Smooth muscle cell (in vitro differentiated cells): ENCODE data around the gene FABP6. TPM values are rescaled to one million over a fixed set of nuclear protein-coding genes. Genes with fewer than 3 reads are reported as not detected.
"Not testable (repeated sequence)": the region's sequence is repeated elsewhere in the genome, so short reads cannot be mapped to it uniquely, and the experiment has no call there.

Source experiments
- DNase-seq: peaks from one replicate; lab custom pipeline; 2025; ENCODE audit not compliant: unreplicated experiment; lab: John Stamatoyannopoulos, UW
- H2AFZ ChIP-seq: fragments of 200-600 bp; sonication (generic); 2 replicates; pipeline ENCODE4 v1.6.0; 2016; ENCODE audit warnings: antibody characterized with exemption, low read depth, mild to moderate bottlenecking
- H3F3A ChIP-seq: fragments of 200-600 bp; sonication (generic); 2 replicates; pipeline ENCODE4 v1.6.0; 2017; ENCODE audit warnings: antibody characterized with exemption, low read depth
- H3K27ac ChIP-seq: fragments of 200-600 bp; sonication (generic); 2 replicates; pipeline ENCODE4 v1.5.1; 2016; ENCODE audit warnings: low read depth, mild to moderate bottlenecking
- H3K27me3 ChIP-seq: fragments of 200-600 bp; sonication (generic); 2 replicates; pipeline ENCODE4 v1.6.1; 2016; ENCODE audit warnings: low read depth, mild to moderate bottlenecking
- H3K36me3 ChIP-seq: fragments of 200-600 bp; sonication (generic); 2 replicates; pipeline ENCODE4 v1.5.1; 2016; ENCODE audit warnings: low read depth
- H3K4me1 ChIP-seq: fragments of 200-600 bp; sonication (generic); 2 replicates; pipeline ENCODE4 v1.5.1; 2016; ENCODE audit warnings: low read depth
- H3K4me2 ChIP-seq: fragments of 200-600 bp; sonication (generic); 2 replicates; pipeline ENCODE4 v1.6.0; 2016; ENCODE audit warnings: mild to moderate bottlenecking
- H3K4me3 ChIP-seq: fragments of 200-600 bp; sonication (generic); 2 replicates; pipeline ENCODE4 v1.5.1; 2016; ENCODE audit warnings: mild to moderate bottlenecking
- H3K79me2 ChIP-seq: fragments of 200-600 bp; sonication (generic); 2 replicates; pipeline ENCODE4 v1.6.0; 2016; ENCODE audit warnings: low read depth, mild to moderate bottlenecking
- H3K9ac ChIP-seq: fragments of 200-600 bp; sonication (generic); 2 replicates; pipeline ENCODE4 v1.6.0; 2016; ENCODE audit warnings: low read depth
- H3K9me3 ChIP-seq: fragments of 200-600 bp; sonication (generic); replicated peaks from 2 replicates; pipeline ENCODE4 v1.5.1; 2016; ENCODE audit warnings: low read depth
- H4K20me1 ChIP-seq: fragments of 200-600 bp; sonication (generic); 2 replicates; pipeline ENCODE4 v1.6.0; 2016; ENCODE audit warnings: low read depth
- WGBS: methylation state at CpG from one replicate; pipeline ENCODE4 v1.1.7; 2016; ENCODE audit warnings: low lambda C conversion rate; 5-methylcytosine and 5-hydroxymethylcytosine counted together
- polyA plus RNA-seq: library from polyadenylated mRNA; unstranded; fragments of >200 nt; fragmentation: Nextera tagmentation; extraction: Ambion mirVana; gene quantifications from 2 replicates; pipeline ENCODE4 v1.2.1, GENCODE V29; 2016
- total RNA-seq: library from RNA; depleted of rRNA; stranded (reverse); fragments of >200 nt; gene quantifications from 2 replicates; pipeline ENCODE4 v1.2.3, GENCODE V29; 2014
- TF ChIP-seq, protein P1 (sequence below): fragments of 200-600 bp; sonication (generic); IDR thresholded peaks from 2 replicates; pipeline ENCODE4 v1.5.1; 2017; ENCODE audit warnings: borderline replicate concordance, mild to moderate bottlenecking, antibody characterized with exemption; ENCODE audit not compliant: insufficient read depth, poor library complexity, severe bottlenecking

Gene FABP6
- total and polyA plus RNA-seq, 2 experiments from 2014 or later = 1.3 TPM; not detected in 1

- no peak overlapping the region for H3K4me2 ChIP-seq
- no peak for DNase-seq
- no peaks in the 10 kb centered on the region for H3K79me2 ChIP-seq
- no peaks in the 10 kb centered on the region for H3K27me3 ChIP-seq
- no peaks in the 10 kb centered on the region for H3K36me3 ChIP-seq
- H3F3A ChIP-seq = no peaks in the 10 kb centered on the region
- H3K9ac ChIP-seq = no peak overlapping the region
- no peaks in the 10 kb centered on the region for H3K9me3 ChIP-seq
- TF ChIP-seq, protein P1, sequence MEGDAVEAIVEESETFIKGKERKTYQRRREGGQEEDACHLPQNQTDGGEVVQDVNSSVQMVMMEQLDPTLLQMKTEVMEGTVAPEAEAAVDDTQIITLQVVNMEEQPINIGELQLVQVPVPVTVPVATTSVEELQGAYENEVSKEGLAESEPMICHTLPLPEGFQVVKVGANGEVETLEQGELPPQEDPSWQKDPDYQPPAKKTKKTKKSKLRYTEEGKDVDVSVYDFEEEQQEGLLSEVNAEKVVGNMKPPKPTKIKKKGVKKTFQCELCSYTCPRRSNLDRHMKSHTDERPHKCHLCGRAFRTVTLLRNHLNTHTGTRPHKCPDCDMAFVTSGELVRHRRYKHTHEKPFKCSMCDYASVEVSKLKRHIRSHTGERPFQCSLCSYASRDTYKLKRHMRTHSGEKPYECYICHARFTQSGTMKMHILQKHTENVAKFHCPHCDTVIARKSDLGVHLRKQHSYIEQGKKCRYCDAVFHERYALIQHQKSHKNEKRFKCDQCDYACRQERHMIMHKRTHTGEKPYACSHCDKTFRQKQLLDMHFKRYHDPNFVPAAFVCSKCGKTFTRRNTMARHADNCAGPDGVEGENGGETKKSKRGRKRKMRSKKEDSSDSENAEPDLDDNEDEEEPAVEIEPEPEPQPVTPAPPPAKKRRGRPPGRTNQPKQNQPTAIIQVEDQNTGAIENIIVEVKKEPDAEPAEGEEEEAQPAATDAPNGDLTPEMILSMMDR = no peak
- no peaks in the 10 kb centered on the region for H4K20me1 ChIP-seq
- H3K4me3 ChIP-seq = no peak overlapping the region
- WGBS = 83% methylated on average over 3 of the region's 3 CpGs
- no peak overlapping the region for H3K27ac ChIP-seq
- no peaks in the 10 kb centered on the region for H3K4me1 ChIP-seq
- H2AFZ ChIP-seq = no peak overlapping the region
Measured at GRCh38 chr5:160242145-160242544, 12.8 kb downstream of the FABP6 start.

DNA sequence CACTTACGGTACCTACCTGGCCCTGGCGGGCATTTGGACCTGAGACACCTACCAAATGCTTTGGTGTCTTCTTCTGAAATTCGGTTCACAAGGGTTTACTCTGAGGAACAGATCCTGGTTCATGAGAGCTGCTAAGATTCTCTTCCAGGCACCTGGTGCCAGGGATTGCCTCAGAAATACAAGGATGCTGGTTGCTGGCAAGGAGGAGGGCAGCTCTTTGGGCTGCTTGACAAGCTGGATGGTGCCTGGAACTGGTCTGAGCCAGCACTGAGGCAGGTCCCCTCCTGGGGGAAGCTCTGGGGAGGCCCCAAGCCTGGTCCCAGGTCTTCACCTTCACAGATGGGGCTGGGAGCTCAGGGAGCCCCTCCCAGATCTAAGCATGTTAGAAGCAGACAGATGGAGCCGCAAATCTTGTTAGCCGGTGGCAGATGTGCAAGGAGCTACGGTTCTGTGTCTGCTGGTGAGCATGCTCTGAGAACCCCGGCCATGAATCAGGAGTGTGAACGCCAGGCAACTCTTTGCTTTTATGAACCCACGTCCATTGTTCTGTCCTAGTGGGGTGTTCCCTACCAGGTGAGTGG lies 16.3 kb downstream of the FABP6 start:
- Histone ChIP-seq H3K27ac (no peak overlapping the region), H3K4me3 (no peak overlapping the region), H3K36me3 (no peaks in the 10 kb centered on the region), H3K27me3 (no peaks in the 10 kb centered on the region), H3K9me3 (no peaks in the 10 kb centered on the region), H3K4me2 (no peak overlapping the region), H3F3A (no peaks in the 10 kb centered on the region), H3K9ac (no peak overlapping the region), H3K4me1 (no peaks in the 10 kb centered on the region), H4K20me1 (no peaks in the 10 kb centered on the region), H3K79me2 (no peaks in the 10 kb centered on the region), H2AFZ (no peak overlapping the region)
- WGBS = 88% methylated on average over 9 of the region's 9 CpGs
- TF ChIP-seq, protein P1 = no peak
- DNase-seq = no peak

GRCh38 chr5:160249570-160249969 lies 20.3 kb downstream of the FABP6 start:
- H3K36me3 ChIP-seq, H3K4me3 ChIP-seq, H3K4me1 ChIP-seq, H2AFZ ChIP-seq, H3K27ac ChIP-seq, H3K27me3 ChIP-seq, DNase-seq, H3K79me2 ChIP-seq, H4K20me1 ChIP-seq, H3K9me3 ChIP-seq, H3K4me2 ChIP-seq, H3K9ac ChIP-seq, H3F3A ChIP-seq: not testable (repeated sequence)
- 91% methylated on average over 1 of the region's 1 CpG for WGBS

DNA sequence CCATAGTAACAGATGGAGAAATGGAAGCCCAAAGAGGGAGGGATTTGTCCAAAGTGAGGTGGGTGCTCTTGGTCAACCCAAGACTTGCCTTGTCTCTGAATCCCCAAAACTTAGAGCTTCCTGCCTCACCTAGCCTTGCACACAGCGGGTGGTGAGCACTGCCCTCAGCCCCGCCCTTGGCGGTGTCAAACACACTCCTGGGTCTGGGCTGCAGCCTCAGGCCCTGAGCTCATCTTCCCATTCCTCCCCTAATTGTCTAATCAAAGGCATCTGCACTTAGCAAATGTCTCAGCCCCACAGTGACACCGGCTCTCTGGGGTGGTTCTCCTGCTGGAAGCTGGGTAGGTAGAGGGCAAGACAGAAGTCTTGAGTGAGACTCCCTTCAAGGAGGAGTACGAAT lies 20.9 kb downstream of the FABP6 start:
- H4K20me1 ChIP-seq = no peaks in the 10 kb centered on the region
- DNase-seq = no peak
- 89% methylated on average over 5 of the region's 5 CpGs for WGBS
- no peak overlapping the region for H3K4me2 ChIP-seq
- H3K4me1 ChIP-seq = no peaks in the 10 kb centered on the region
- peaks cover 5% of the 10 kb centered on the region for H3K36me3 ChIP-seq
- H3K79me2 ChIP-seq = no peaks in the 10 kb centered on the region
- no peak overlapping the region for H3K9ac ChIP-seq
- H2AFZ ChIP-seq = no peak overlapping the region
- no peak overlapping the region for H3K27ac ChIP-seq
- H3K27me3 ChIP-seq = no peaks in the 10 kb centered on the region
- H3F3A ChIP-seq = no peaks in the 10 kb centered on the region
- no peaks in the 10 kb centered on the region for H3K9me3 ChIP-seq
- no peak overlapping the region for H3K4me3 ChIP-seq
- TF ChIP-seq, protein P1 = no peak
